ENCODE data around the gene DAGLA.

GRCh38 chr11:61745781-61746441 lies 65.7 kb downstream of the DAGLA start:
- no peak for TF ChIP-seq POLR2AphosphoS5 (IDR thresholded peaks at IDR 0.05; ENCODE audit: low read depth, low read length)
- TF ChIP-seq POLR2A (IDR thresholded peaks at IDR 0.05; ENCODE audit: low read depth, low read length) = no peak
- TF ChIP-seq TAF1 (IDR thresholded peaks at IDR 0.05; ENCODE audit: low read depth, low read length) = no peak
- no peak for TF ChIP-seq POU2F2 (IDR thresholded peaks at IDR 0.05; ENCODE audit: low read depth, low read length)
- no peak for TF ChIP-seq PAX5 (IDR thresholded peaks at IDR 0.05; ENCODE audit: insufficient read depth, low read length, severe bottlenecking)
